H1 (cell line): Measurements from ENCODE around the gene ABCG1. TPM values are rescaled to one million over a fixed set of nuclear protein-coding genes. Genes with fewer than 3 reads are reported as not detected.

Source experiments
- CTCF ChIA-PET: fragments of 300-600 bp; sonication (Branson Sonifier 250); formaldehyde crosslinking; loops from one replicate; lab custom pipeline; 2021; ENCODE audit not compliant: partially characterized antibody; lab: Charles Lee
- POLR2A ChIA-PET: fragments of 300-600 bp; sonication (Branson Sonifier 250); formaldehyde crosslinking; loops from one replicate; lab custom pipeline; 2021; ENCODE audit warnings: inconsistent platforms; ENCODE audit not compliant: partially characterized antibody; lab: Charles Lee
- DNase-seq, 2 experiments: peaks; one replicate each; pipeline versions ENCODE4 v3.0.0 to v3.0.0-alpha.2; 2010 to 2022; ENCODE audit warnings: low spot score in 2 of 2, low read depth in 1 of 2, mixed read lengths in 1 of 2
- FAIRE-seq: peaks from 2 replicates; lab custom pipeline; 2011; peaks lifted over from hg19 to GRCh38; lab: Jason Lieb, UNC
- H2AFZ ChIP-seq: 2 replicates; pipeline ENCODE4 v1.8.1; 2012; ENCODE audit warnings: low read length, inconsistent platforms
- H2AK5ac ChIP-seq: 2 replicates; pipeline ENCODE4 v1.6.1; 2013; ENCODE audit warnings: low read depth, low read length
- H2BK120ac ChIP-seq: replicated peaks from 2 replicates; pipeline ENCODE3; 2013; ENCODE audit warnings: low read depth, low read length, inconsistent platforms
- H2BK12ac ChIP-seq: 2 replicates; pipeline ENCODE4 v1.6.1; 2013; ENCODE audit warnings: low read depth, low read length
- H2BK15ac ChIP-seq: 2 replicates; pipeline ENCODE4 v1.6.1; 2013; ENCODE audit warnings: low read length
- H2BK20ac ChIP-seq: 2 replicates; pipeline ENCODE4 v1.6.1; 2013; ENCODE audit warnings: low read length
- H2BK5ac ChIP-seq: 2 replicates; pipeline ENCODE4 v1.6.1; 2013; ENCODE audit warnings: low read depth, low read length
- H3K14ac ChIP-seq: 2 replicates; pipeline ENCODE4 v1.6.1; 2013; ENCODE audit warnings: inconsistent platforms; ENCODE audit not compliant: insufficient read length
- H3K18ac ChIP-seq: 2 replicates; pipeline ENCODE4 v1.6.1; 2013; ENCODE audit warnings: low read length; ENCODE audit errors: extremely low read depth
- H3K23ac ChIP-seq: 2 replicates; pipeline ENCODE4 v1.6.1; 2013; ENCODE audit warnings: inconsistent platforms; ENCODE audit not compliant: insufficient read length
- H3K23me2 ChIP-seq: 2 replicates; pipeline ENCODE4 v1.6.1; 2013; ENCODE audit warnings: low read depth, low read length
- H3K27ac ChIP-seq: 2 replicates; pipeline ENCODE4 v1.6.1; 2011; ENCODE audit warnings: low read depth, low read length, inconsistent platforms
- H3K27me3 ChIP-seq, 4 experiments: replicated peaks in 1 of 4; 1 replicate in 1 of 4; 2 replicates in 3 of 4; pipeline versions ENCODE4 v1.6.1 to v1.8.1; 2011 to 2013; ENCODE audit warnings: low read length in 3 of 4, mild to moderate bottlenecking in 3 of 4, inconsistent platforms in 2 of 4, mixed read lengths in 2 of 4, moderate library complexity in 1 of 4; ENCODE audit not compliant: control insufficient read depth in 3 of 4, insufficient read depth in 3 of 4; ENCODE audit errors: extremely low read depth in 1 of 4
- H3K36me3 ChIP-seq, 4 experiments: 2 replicates each; pipeline versions ENCODE4 v1.6.1 to v1.8.1; 2011 to 2013; ENCODE audit warnings: mild to moderate bottlenecking in 4 of 4, low read length in 3 of 4, moderate library complexity in 2 of 4, control low read depth in 1 of 4, inconsistent platforms in 1 of 4; ENCODE audit not compliant: insufficient read depth in 4 of 4, control insufficient read depth in 2 of 4
- H3K4ac ChIP-seq: replicated peaks from 2 replicates; pipeline ENCODE3; 2013; ENCODE audit warnings: low read length, low read depth, mixed read lengths, inconsistent platforms; ENCODE audit not compliant: insufficient read length
- H3K4me1 ChIP-seq, 4 experiments: replicated peaks in 1 of 4; 1 replicate in 1 of 4; 2 replicates in 3 of 4; pipeline versions ENCODE4 v1.6.1 to v1.8.1; 2011 to 2013; ENCODE audit warnings: low read length in 3 of 4, inconsistent platforms in 2 of 4, mixed read lengths in 1 of 4; ENCODE audit not compliant: insufficient read depth in 4 of 4, control insufficient read depth in 3 of 4
- H3K4me2 ChIP-seq, 2 experiments: 2 replicates each; pipeline versions ENCODE4 v1.6.1 to v1.8.1; 2011 to 2013; ENCODE audit warnings: low read depth in 2 of 2, low read length in 2 of 2, control low read depth in 1 of 2, inconsistent platforms in 1 of 2, mild to moderate bottlenecking in 1 of 2; ENCODE audit not compliant: insufficient read depth in 1 of 2
- H3K4me3 ChIP-seq, 4 experiments: fragments of 200-600, 300-600 bp in 1 of 4; sonication (generic), shearing (Covaris generic), sonication (Bioruptor Twin) in 1 of 4; 2 replicates each; pipeline versions ENCODE4 v1.5.1 to v1.8.1; 2011 to 2016; ENCODE audit warnings: low read length in 4 of 4, low read depth in 3 of 4, control low read depth in 2 of 4, inconsistent platforms in 2 of 4, mild to moderate bottlenecking in 2 of 4, mixed read lengths in 1 of 4, moderate library complexity in 1 of 4; ENCODE audit not compliant: insufficient read depth in 2 of 4; ENCODE audit errors: extremely low read depth in 1 of 4
- H3K56ac ChIP-seq: replicated peaks from 2 replicates; pipeline ENCODE3; 2013; ENCODE audit warnings: low read depth, mild to moderate bottlenecking, mixed read lengths, low read length, inconsistent platforms; ENCODE audit not compliant: insufficient read length
- H3K79me1 ChIP-seq: 2 replicates; pipeline ENCODE4 v1.6.1; 2013; ENCODE audit warnings: low read depth, low read length, control low read depth
- H3K79me2 ChIP-seq, 2 experiments: 2 replicates each; pipeline versions ENCODE4 v1.6.1 to v1.8.1; 2012 to 2013; ENCODE audit warnings: low read length in 2 of 2, mild to moderate bottlenecking in 2 of 2, inconsistent platforms in 1 of 2; ENCODE audit not compliant: insufficient read depth in 2 of 2, control insufficient read depth in 1 of 2
- H3K9ac ChIP-seq, 4 experiments: replicated peaks in 1 of 4; 1 replicate in 1 of 4; 2 replicates in 3 of 4; pipeline versions ENCODE4 v1.6.1 to v1.8.1; 2011 to 2013; ENCODE audit warnings: low read depth in 3 of 4, low read length in 3 of 4, control low read depth in 2 of 4, mild to moderate bottlenecking in 2 of 4, moderate library complexity in 2 of 4, inconsistent platforms in 1 of 4; ENCODE audit errors: extremely low read depth in 1 of 4
- H3K9me3 ChIP-seq, 2 experiments: 2 replicates each; pipeline versions ENCODE4 v1.6.1 to v1.8.1; 2012 to 2013; ENCODE audit warnings: mild to moderate bottlenecking in 2 of 2, moderate library complexity in 2 of 2, control low read depth in 1 of 2, inconsistent platforms in 1 of 2, low read depth in 1 of 2, low read length in 1 of 2, mixed read lengths in 1 of 2; ENCODE audit not compliant: insufficient read depth in 2 of 2
- H4K20me1 ChIP-seq, 2 experiments: replicated peaks in 1 of 2; 2 replicates each; pipeline versions ENCODE3 to v1.8.1; 2011 to 2013; ENCODE audit warnings: inconsistent platforms in 2 of 2, low read length in 2 of 2, mild to moderate bottlenecking in 1 of 2; ENCODE audit not compliant: insufficient read depth in 2 of 2, control insufficient read depth in 1 of 2
- H4K5ac ChIP-seq: 2 replicates; pipeline ENCODE4 v1.6.1; 2013; ENCODE audit warnings: low read length, low read depth, mixed read lengths, inconsistent platforms; ENCODE audit not compliant: insufficient read length
- H4K8ac ChIP-seq: 2 replicates; pipeline ENCODE4 v1.8.0; 2013; ENCODE audit warnings: mild to moderate bottlenecking, moderate library complexity, low read length, inconsistent platforms; ENCODE audit not compliant: insufficient read depth; ENCODE audit errors: extremely low read depth
- H4K91ac ChIP-seq: replicated peaks from 2 replicates; pipeline ENCODE3; 2013; ENCODE audit warnings: low read length, mixed read lengths, inconsistent platforms; ENCODE audit not compliant: insufficient read length
- WGBS, 2 experiments: shearing (Covaris generic) in 1 of 2; methylation state at CpG; one replicate each; pipeline versions ENCODE4 v1.1.6 to v1.1.7; 2013 to 2015; ENCODE audit warnings: low lambda C conversion rate in 2 of 2, mixed read lengths in 2 of 2, inconsistent platforms in 1 of 2, low coverage in 1 of 2, missing lambda C conversion rate in 1 of 2; ENCODE audit not compliant: insufficient replicate concordance in 2 of 2, insufficient coverage in 1 of 2, insufficient read length in 1 of 2; ENCODE audit errors: extremely low coverage in 1 of 2, missing lambda C conversion rate in 1 of 2; 5-methylcytosine and 5-hydroxymethylcytosine counted together
- polyA plus RNA-seq, 7 experiments: library from polyadenylated mRNA; depleted of rRNA in 3 of 7; stranded (reverse) in 5 of 7; unstranded in 2 of 7; fragments of >200 nt in 5 of 7; fragments of 200-250 nt in 2 of 7; gene quantifications; 1 replicate in 5 of 7; 2 replicates in 1 of 7; 4 replicates in 1 of 7; pipeline versions ENCODE4 v1.2.1 to v1.2.3, GENCODE V29; 2011 to 2013; ENCODE audit warnings: missing spikeins in 2 of 7, mixed read lengths in 2 of 7
- total RNA-seq: library from RNA; stranded (reverse); fragmentation: NEBNext Ultra II Directional; extraction: Animal tissue kit (Norgen Biotek cat#: 25700); gene quantifications from 2 replicates; pipeline ENCODE4 v1.2.1, GENCODE V29; 2021

ABCG1 gene
- total and polyA plus RNA-seq, 2 of the 8 experiments (the other 6 are each of a cell fraction or from before 2014, with no cell fraction given): 2.1 to 4.0 TPM

DNA sequence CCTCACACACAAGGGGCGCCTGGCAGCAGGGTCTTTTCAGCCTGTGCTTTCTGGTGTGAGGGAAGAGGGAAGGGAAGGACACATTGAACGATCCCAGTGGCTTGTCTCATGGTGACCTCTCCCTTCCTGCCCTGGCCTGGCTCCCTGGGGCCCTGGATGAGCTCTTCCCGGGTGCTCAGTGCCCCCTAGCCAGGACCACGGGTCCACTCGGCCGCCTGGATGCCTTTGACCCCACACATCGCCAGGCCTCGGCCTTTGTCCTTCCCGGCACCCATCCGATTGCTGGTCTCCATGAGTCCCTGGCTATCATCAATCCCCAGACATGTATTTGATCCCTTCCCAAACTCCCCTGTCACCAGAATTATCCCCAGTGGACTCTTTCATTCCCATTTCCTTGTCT is 102.3 kb downstream of the ABCG1 start:
- Histone ChIP-seq H3K27ac (no peak overlapping the region), H3K36me3 (no peaks in the 10 kb centered on the region), H3K14ac (no peak overlapping the region), H3K56ac (no peak overlapping the region), H2BK120ac (no peak overlapping the region), H2AK5ac (no peak overlapping the region), H3K27me3 (no peaks in the 10 kb centered on the region), H4K91ac (no peak overlapping the region), H3K9me3 (peaks cover 0 to 4% of the 10 kb centered on the region in 2 experiments; a peak in 1 of 4 replicates), H3K4me3 (no peak overlapping the region), H3K4me2 (no peak overlapping the region), H3K18ac (no peak overlapping the region), H2BK15ac (no peak overlapping the region), H4K20me1 (no peaks in the 10 kb centered on the region), H3K23me2 (no peaks in the 10 kb centered on the region), H3K9ac (no peak overlapping the region), H3K4me1 (peaks cover 4 to 13% (median 9%) of the 10 kb centered on the region in 4 experiments), H3K23ac (no peak overlapping the region), H4K8ac (peak overlapping the region; percentile 9; the same call in 1 of the 2 replicates), H3K4ac (no peak overlapping the region), H3K79me1 (no peaks in the 10 kb centered on the region), H4K5ac (no peak overlapping the region), H2BK12ac (no peak overlapping the region), H2BK5ac (no peak overlapping the region), H2AFZ (no peak overlapping the region), H2BK20ac (no peak overlapping the region), H3K79me2 (no peaks in the 10 kb centered on the region)
- ChIA-PET POLR2A (no interaction called here), CTCF (interaction anchor here (6.0 to 14.3 kb wide), 2 partner anchors 11 to 17 kb away, joined by 29 to 137 read pairs; no protein-coding TSS in a partner anchor)
- no peak for FAIRE-seq
- 93% methylated on average over 10 of the region's 10 CpGs; no CpG with 5 or more reads in 1 of the 2 experiments for WGBS, 2 experiments
- DNase-seq: no peak
